Colonic mucosa (tissue), 4 donors: ENCODE results near the gene OSTM1. TPM values are rescaled to one million over a fixed set of nuclear protein-coding genes. Genes with fewer than 3 reads are reported as not detected.

Source experiments
- DNase-seq: peaks from one replicate; pipeline ENCODE4 v3.0.0-alpha.2; 2020
- H3K27ac ChIP-seq: fragments of 200-600 bp; one replicate; pipeline ENCODE4 v1.8.0; 2021
- H3K27me3 ChIP-seq: fragments of 200-600 bp; one replicate; pipeline ENCODE4 v1.8.0; 2021
- H3K36me3 ChIP-seq: fragments of 200-600 bp; one replicate; pipeline ENCODE4 v1.8.0; 2021
- H3K4me1 ChIP-seq: fragments of 200-600 bp; one replicate; pipeline ENCODE4 v1.8.0; 2021; ENCODE audit warnings: mild to moderate bottlenecking
- H3K4me3 ChIP-seq: fragments of 200-600 bp; one replicate; pipeline ENCODE4 v1.8.0; 2021
- H3K9ac ChIP-seq, 2 donors: one replicate each; pipeline ENCODE4 v1.7.0; 2013; ENCODE audit warnings: control low read depth in 2 of 2, low read depth in 2 of 2, low read length in 2 of 2
- H3K9me3 ChIP-seq: fragments of 200-600 bp; one replicate; pipeline ENCODE4 v1.8.0; 2021
- intact Hi-C: fragments of 100-400 bp; cut with DNase I; formaldehyde crosslinking; loops from one replicate; pipeline ENCODE4 v1.14.1; 2022
- total RNA-seq, 2 donors: library from RNA; stranded (reverse); fragmentation: NEBNext Ultra II Directional in 1 of 2; extraction: Animal tissue kit (Norgen Biotek cat#: 25700) in 1 of 2; gene quantifications; one replicate each; pipeline ENCODE4 v1.2.1, GENCODE V29; 2021
- TF ChIP-seq, protein P1 (sequence below): fragments of 200-600 bp; IDR thresholded peaks from one replicate; pipeline ENCODE4 v1.8.0; 2022; ENCODE audit warnings: antibody characterized with exemption, mild to moderate bottlenecking
- donor health status: healthy.
- donor health status: DM: no; HTN: no; CAD: no.
- donor health status: DM: no; HTN: no; CAD: no.

OSTM1 gene
- total RNA-seq, 2 donors from 2014 or later = 14.7 to 21.1 TPM

DNA sequence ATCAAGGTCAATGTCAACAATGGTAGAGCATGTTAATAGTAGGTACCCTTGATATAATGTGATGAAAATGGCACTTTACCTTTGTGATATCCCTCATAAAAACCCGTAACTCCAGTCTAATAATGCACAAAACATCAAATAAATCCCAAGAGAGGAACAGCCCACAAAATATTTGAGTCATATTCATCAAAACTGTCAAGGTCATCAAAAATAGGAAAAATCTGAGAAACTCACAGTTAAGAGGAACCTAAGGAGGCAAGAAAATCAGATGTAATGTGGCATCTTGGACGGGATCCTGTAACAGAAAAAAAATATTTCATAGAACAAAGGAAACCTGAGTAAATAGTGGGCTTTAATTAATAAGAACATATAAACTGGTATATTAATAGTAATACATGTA, 25.5 kb upstream of the OSTM1 start:
- no peaks in the 10 kb centered on the region for H3K36me3 ChIP-seq
- TF ChIP-seq, protein P1, sequence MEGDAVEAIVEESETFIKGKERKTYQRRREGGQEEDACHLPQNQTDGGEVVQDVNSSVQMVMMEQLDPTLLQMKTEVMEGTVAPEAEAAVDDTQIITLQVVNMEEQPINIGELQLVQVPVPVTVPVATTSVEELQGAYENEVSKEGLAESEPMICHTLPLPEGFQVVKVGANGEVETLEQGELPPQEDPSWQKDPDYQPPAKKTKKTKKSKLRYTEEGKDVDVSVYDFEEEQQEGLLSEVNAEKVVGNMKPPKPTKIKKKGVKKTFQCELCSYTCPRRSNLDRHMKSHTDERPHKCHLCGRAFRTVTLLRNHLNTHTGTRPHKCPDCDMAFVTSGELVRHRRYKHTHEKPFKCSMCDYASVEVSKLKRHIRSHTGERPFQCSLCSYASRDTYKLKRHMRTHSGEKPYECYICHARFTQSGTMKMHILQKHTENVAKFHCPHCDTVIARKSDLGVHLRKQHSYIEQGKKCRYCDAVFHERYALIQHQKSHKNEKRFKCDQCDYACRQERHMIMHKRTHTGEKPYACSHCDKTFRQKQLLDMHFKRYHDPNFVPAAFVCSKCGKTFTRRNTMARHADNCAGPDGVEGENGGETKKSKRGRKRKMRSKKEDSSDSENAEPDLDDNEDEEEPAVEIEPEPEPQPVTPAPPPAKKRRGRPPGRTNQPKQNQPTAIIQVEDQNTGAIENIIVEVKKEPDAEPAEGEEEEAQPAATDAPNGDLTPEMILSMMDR = no peak
- no peaks in the 10 kb centered on the region for H3K9me3 ChIP-seq
- no peak overlapping the region for H3K27ac ChIP-seq
- no peaks in the 10 kb centered on the region for H3K27me3 ChIP-seq
- no peaks in the 10 kb centered on the region for H3K4me1 ChIP-seq
- no peak overlapping the region for H3K4me3 ChIP-seq
- intact Hi-C loops = no loop called here
- no peak overlapping the region for H3K9ac ChIP-seq
- DNase-seq = no peak

DNA sequence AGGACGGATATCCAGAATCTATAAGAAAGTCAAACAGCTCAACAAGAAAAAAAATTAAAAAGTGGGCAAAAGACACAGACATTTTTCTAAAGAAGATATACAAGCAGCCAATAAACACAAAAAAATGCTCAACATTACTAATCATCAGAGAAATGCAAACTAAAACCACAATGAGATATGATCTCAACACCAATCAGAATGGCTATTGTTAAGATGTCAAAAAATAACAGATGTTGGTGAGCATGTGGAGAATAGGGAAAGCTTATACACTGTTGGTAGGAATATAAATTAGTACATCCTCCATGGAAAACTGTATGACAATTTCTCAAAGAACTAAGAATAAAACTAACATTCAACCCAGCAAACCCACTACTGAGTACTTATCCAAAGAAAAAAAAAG, 23.3 kb upstream of the OSTM1 start:
- TF ChIP-seq, protein P1 = no peak
- no peaks in the 10 kb centered on the region for H3K27me3 ChIP-seq
- intact Hi-C loops = no loop called here

DNA sequence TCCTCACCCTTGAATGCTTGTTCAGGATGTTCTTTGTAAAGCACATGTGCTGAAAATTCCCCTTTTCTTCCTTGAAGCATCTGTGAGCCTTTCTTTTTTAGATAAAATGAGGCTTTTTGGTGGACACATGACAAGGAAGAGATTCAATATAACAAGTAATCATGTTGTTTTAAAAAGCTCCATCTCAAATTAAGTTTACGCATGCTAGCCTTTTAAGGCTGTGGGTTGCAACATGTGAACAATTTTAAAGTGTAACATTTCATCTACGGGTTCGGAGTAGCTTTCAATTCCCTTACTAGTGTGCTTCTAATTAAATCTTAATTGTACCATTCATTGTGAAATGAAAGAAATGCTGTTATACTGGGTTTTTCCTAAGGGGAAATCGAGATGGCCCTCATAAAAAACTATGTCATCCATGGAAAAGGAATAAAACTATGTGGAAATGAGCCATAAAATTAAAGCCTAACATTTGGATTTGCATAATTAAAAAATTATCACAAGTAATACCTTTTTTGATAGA, 19.3 kb upstream of the OSTM1 start:
- Histone ChIP-seq H3K27me3 (no peaks in the 10 kb centered on the region), H3K4me1 (no peaks in the 10 kb centered on the region), H3K9ac (no peak overlapping the region), H3K36me3 (no peaks in the 10 kb centered on the region), H3K9me3 (no peaks in the 10 kb centered on the region), H3K27ac (no peak overlapping the region), H3K4me3 (no peak overlapping the region)
- no peak for DNase-seq
- intact Hi-C loops = no loop called here
- TF ChIP-seq, protein P1 = no peak

More for the DNA sequence above, 23.3 kb upstream of the OSTM1 start:
- H3K36me3 ChIP-seq = no peaks in the 10 kb centered on the region
- no peak overlapping the region for H3K4me3 ChIP-seq
- DNase-seq = no peak
- no peaks in the 10 kb centered on the region for H3K9me3 ChIP-seq
- H3K4me1 ChIP-seq = no peaks in the 10 kb centered on the region
- H3K27ac ChIP-seq = no peak overlapping the region
- H3K9ac ChIP-seq = no peak overlapping the region

DNA sequence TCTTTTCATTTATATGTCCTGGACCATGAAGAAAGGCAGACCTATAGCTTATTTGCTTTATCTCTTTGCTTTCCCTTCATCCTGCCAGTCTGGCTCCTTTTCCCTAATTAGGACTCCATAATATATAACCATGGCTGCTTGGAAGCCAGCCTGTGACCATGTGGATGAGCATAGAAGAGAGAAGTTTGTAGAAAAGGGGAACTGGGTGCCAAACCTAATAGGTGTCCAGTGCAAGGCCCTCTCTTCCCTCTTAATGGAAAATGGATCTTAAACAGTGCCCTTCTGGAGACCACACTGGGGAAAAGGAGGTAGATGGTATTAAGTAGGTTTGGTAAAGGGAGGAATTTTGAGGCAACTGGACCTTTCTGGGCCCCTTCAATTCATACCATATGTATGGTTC, 16.7 kb upstream of the OSTM1 start:
- no peaks in the 10 kb centered on the region for H3K27me3 ChIP-seq
- no peaks in the 10 kb centered on the region for H3K36me3 ChIP-seq
- intact Hi-C loops = no loop called here
- H3K4me3 ChIP-seq = no peak overlapping the region
- H3K4me1 ChIP-seq = no peaks in the 10 kb centered on the region
- no peak for DNase-seq
- no peak overlapping the region for H3K9ac ChIP-seq
- no peak overlapping the region for H3K27ac ChIP-seq
- no peaks in the 10 kb centered on the region for H3K9me3 ChIP-seq
- TF ChIP-seq, protein P1 = no peak

DNA sequence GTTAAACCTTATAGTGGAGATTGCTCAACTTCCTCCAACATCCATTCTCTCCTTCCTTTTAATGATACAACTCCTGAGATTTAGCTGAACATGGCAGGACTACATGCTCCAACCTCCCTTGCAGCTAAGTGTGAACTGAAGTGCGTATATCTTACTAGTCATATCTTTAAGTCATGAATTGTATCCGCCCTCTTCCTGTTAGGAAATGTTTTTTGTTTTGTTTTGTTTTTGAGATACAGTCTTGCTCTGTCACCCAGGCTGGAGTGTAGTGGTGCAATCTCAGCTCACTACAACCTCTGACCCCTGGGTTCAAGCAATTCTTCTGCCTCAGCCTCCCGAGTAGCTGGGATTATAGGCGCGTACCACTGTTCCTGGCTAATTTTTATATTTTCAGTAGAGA, 8.8 kb upstream of the OSTM1 start:
- Histone ChIP-seq H3K9me3 (no peaks in the 10 kb centered on the region), H3K9ac (no peak overlapping the region), H3K4me3 (no peak overlapping the region), H3K36me3 (no peaks in the 10 kb centered on the region), H3K27me3 (no peaks in the 10 kb centered on the region), H3K27ac (no peak overlapping the region), H3K4me1 (no peaks in the 10 kb centered on the region)
- TF ChIP-seq, protein P1 = no peak
- intact Hi-C loops = no loop called here
- no peak for DNase-seq
